Small intestine (tissue), 16 donors: ENCODE data around the gene CFAP298. TPM values are rescaled to one million over a fixed set of nuclear protein-coding genes. Genes with fewer than 3 reads are reported as not detected.
"Not testable (repeated sequence)": the region's sequence is repeated elsewhere in the genome, so short reads cannot be mapped to it uniquely, and the experiment has no call there.

Experiments
- DNase-seq, 2 donors: peaks; one replicate each; pipeline versions ENCODE4 v3.0.0 to v3.0.0-alpha.2; 2013
- FAIRE-seq: peaks from 2 replicates; lab custom pipeline; 2012; peaks lifted over from hg19 to GRCh38; lab: Jason Lieb, UNC
- H3K27ac ChIP-seq, 3 donors: one replicate each; pipeline ENCODE4 v1.5.1; 2013; ENCODE audit warnings: low read length in 2 of 3, mild to moderate bottlenecking in 2 of 3, control low read depth in 1 of 3, inconsistent platforms in 1 of 3, low read depth in 1 of 3, moderate library complexity in 1 of 3
- H3K27me3 ChIP-seq, 3 donors: one replicate each; pipeline ENCODE4 v1.6.1; 2013; ENCODE audit warnings: low read length in 3 of 3, inconsistent platforms in 1 of 3; ENCODE audit not compliant: control insufficient read depth in 3 of 3, insufficient read depth in 3 of 3
- H3K36me3 ChIP-seq, 3 donors: one replicate each; pipeline ENCODE4 v1.6.1; 2013; ENCODE audit warnings: low read length in 3 of 3, inconsistent platforms in 1 of 3, low read depth in 1 of 3, mild to moderate bottlenecking in 1 of 3, moderate library complexity in 1 of 3; ENCODE audit not compliant: control insufficient read depth in 3 of 3, insufficient read depth in 2 of 3
- H3K4me1 ChIP-seq, 3 donors: one replicate each; pipeline ENCODE4 v1.6.1; 2013; ENCODE audit warnings: low read length in 2 of 3, inconsistent platforms in 1 of 3, low read depth in 1 of 3, mild to moderate bottlenecking in 1 of 3, moderate library complexity in 1 of 3; ENCODE audit not compliant: control insufficient read depth in 3 of 3, insufficient read depth in 2 of 3
- H3K4me3 ChIP-seq, 3 donors: one replicate each; pipeline ENCODE4 v1.5.1; 2013; ENCODE audit warnings: low read length in 3 of 3, control low read depth in 1 of 3, inconsistent platforms in 1 of 3, low read depth in 1 of 3, mild to moderate bottlenecking in 1 of 3, moderate library complexity in 1 of 3
- H3K9me3 ChIP-seq, 2 donors: one replicate each; pipeline ENCODE4 v1.6.1; 2013; ENCODE audit warnings: low read depth in 1 of 2, low read length in 1 of 2; ENCODE audit not compliant: control insufficient read depth in 2 of 2, insufficient read depth in 1 of 2
- WGBS, 3 donors: extraction: QIAGEN DNeasy Blood & Tissue Kit; methylation state at CpG; one replicate each; pipeline ENCODE4 v1.1.7; 2013; 5-methylcytosine and 5-hydroxymethylcytosine counted together
- long read RNA-seq, 10 donors: transcript quantifications; one replicate each; lab custom pipeline, GENCODE V29; 2026
- polyA plus RNA-seq, 4 donors: library from polyadenylated mRNA; stranded (reverse) in 3 of 4; unstranded in 1 of 4; fragments of 200-250 nt in 3 of 4; fragments of 120-200 nt in 1 of 4; gene quantifications; one replicate each; pipeline versions ENCODE4 v1.2.1 to v1.2.3, GENCODE V29; 2013
- donor health status: healthy with polysubstance abuse.
- donor health status: control.
- donor health status: control.
- donor health status: Bipolar disorder and iron deficiency.
- donor health status: healthy.

Gene CFAP298, protein sequence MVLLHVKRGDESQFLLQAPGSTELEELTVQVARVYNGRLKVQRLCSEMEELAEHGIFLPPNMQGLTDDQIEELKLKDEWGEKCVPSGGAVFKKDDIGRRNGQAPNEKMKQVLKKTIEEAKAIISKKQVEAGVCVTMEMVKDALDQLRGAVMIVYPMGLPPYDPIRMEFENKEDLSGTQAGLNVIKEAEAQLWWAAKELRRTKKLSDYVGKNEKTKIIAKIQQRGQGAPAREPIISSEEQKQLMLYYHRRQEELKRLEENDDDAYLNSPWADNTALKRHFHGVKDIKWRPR
- 10 to 100 TPM; 29.5 to 51.1 (median 37.2) TPM for polyA plus RNA-seq
- long read RNA-seq, donor 1, transcript CFAP298-201 (7 exons, 1,692 nt), result major isoform, 20 of 53 reads
- long read RNA-seq, donor 1, transcript CFAP298-203 (5 exons, 2,503 nt), result minor isoform, 13 of 53 reads
- long read RNA-seq, donor 1, partial matches to known transcripts, result 19 of 53 reads
- long read RNA-seq, donor 1, other reads (novel, unspliced or antisense), result 0 of 53 reads
- long read RNA-seq, donor 2, transcript CFAP298-201 (7 exons, 1,692 nt), result major isoform, 5 of 7 reads
- long read RNA-seq, donor 2, partial matches to known transcripts, result 0 of 7 reads
- long read RNA-seq, donor 2, other reads (novel, unspliced or antisense), result 0 of 7 reads
- long read RNA-seq, donor 3, transcript CFAP298-201 (7 exons, 1,692 nt), result major isoform, 16 of 22 reads
- long read RNA-seq, donor 3, transcript CFAP298-203 (5 exons, 2,503 nt), result minor isoform, 6 of 22 reads
- long read RNA-seq, donor 3, partial matches to known transcripts, result 0 of 22 reads
- long read RNA-seq, donor 3, other reads (novel, unspliced or antisense), result 0 of 22 reads
- long read RNA-seq, donor 4, result 0 reads
- long read RNA-seq, donor 5, partial matches to known transcripts, result 0 of 5 reads
- long read RNA-seq, donor 5, other reads (novel, unspliced or antisense), result 0 of 5 reads
- long read RNA-seq, donor 6, transcript CFAP298-203 (5 exons, 2,503 nt), result major isoform, 8 of 18 reads
- long read RNA-seq, donor 6, transcript CFAP298-201 (7 exons, 1,692 nt), result major isoform, 8 of 18 reads
- long read RNA-seq, donor 6, partial matches to known transcripts, result 0 of 18 reads
- long read RNA-seq, donor 6, other reads (novel, unspliced or antisense), result 0 of 18 reads
- long read RNA-seq, donor 7, transcript CFAP298-201 (7 exons, 1,692 nt), result major isoform, 27 of 39 reads
- long read RNA-seq, donor 7, transcript CFAP298-203 (5 exons, 2,503 nt), result minor isoform, 8 of 39 reads
- long read RNA-seq, donor 7, partial matches to known transcripts, result 0 of 39 reads
- long read RNA-seq, donor 7, other reads (novel, unspliced or antisense), result 0 of 39 reads
- long read RNA-seq, donor 8, result 0 reads
- long read RNA-seq, donor 9, partial matches to known transcripts, result 0 of 4 reads
- long read RNA-seq, donor 9, other reads (novel, unspliced or antisense), result 0 of 4 reads
- long read RNA-seq, donor 10, transcript CFAP298-201 (7 exons, 1,692 nt), result major isoform, 15 of 33 reads
- long read RNA-seq, donor 10, transcript CFAP298-203 (5 exons, 2,503 nt), result minor isoform, 8 of 33 reads
- long read RNA-seq, donor 10, partial matches to known transcripts, result 9 of 33 reads
- long read RNA-seq, donor 10, other reads (novel, unspliced or antisense), result 0 of 33 reads

DNA sequence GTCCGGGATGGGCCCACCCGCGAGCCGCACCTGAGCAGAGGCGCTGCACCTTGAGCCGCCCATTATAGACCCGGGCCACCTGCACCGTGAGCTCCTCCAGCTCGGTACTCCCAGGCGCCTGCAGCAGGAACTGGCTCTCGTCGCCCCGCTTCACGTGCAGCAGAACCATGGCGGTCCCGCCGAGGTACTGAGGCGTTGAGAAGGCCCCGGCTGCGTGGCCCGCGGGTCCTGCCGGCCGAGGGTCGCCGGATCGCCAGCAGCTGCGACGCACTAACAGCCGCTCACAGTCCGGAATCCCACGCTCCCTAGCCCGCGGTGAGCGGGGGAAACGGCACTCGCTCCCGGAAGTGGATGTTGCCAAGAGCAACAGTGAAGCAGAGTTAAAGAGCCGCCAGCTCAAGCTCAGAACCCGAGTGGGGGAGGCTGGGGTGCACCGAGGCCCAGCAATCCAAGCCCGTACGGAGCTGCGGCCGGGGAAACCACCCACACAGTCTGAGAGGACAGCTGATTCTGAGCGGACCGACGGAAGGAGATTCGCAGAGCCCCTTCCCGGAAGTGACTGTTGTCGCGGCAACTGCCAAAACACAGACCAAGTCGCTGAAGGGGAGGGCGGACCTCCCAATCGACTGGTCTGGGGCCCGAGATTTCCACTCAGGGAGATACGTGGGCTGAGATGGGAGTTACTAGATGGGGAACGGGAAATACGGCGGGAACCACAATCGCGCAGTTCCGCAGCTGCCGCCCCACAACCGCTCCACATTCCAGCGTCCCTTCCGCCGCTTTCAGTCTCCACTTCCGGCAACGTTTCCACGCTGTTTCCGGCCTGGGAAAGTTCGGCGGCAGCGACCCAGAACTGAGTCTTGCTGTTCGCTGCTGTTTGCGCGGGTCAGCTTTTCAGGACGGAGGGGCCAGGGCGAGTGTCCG is at the start of gene CFAP298:
CFAP298 (minus strand) TSS at position 303 of the 924 bp plus-strand sequence; CDS start at position 169, 134 bp downstream.
- Histone ChIP-seq H3K36me3 (peaks cover 0 to 8% (median 4%) of the 10 kb centered on the region in 3 donors), H3K4me1 (no peaks in the 10 kb centered on the region), H3K9me3 (no peaks in the 10 kb centered on the region), H3K27me3 (peaks cover 0 to 2% (median 0%) of the 10 kb centered on the region in 3 donors), H3K27ac (peak within 1 kb of the TSS; percentile 56 to 92 (median 92)), H3K4me3 (peak within 1 kb of the TSS; percentile 71 to 98 (median 90))
- WGBS, 3 donors, result 0% methylated on average over 81 of the region's 81 CpGs
- FAIRE-seq, result no peak
- DNase-seq, result peak; percentile 83 to 97

DNA sequence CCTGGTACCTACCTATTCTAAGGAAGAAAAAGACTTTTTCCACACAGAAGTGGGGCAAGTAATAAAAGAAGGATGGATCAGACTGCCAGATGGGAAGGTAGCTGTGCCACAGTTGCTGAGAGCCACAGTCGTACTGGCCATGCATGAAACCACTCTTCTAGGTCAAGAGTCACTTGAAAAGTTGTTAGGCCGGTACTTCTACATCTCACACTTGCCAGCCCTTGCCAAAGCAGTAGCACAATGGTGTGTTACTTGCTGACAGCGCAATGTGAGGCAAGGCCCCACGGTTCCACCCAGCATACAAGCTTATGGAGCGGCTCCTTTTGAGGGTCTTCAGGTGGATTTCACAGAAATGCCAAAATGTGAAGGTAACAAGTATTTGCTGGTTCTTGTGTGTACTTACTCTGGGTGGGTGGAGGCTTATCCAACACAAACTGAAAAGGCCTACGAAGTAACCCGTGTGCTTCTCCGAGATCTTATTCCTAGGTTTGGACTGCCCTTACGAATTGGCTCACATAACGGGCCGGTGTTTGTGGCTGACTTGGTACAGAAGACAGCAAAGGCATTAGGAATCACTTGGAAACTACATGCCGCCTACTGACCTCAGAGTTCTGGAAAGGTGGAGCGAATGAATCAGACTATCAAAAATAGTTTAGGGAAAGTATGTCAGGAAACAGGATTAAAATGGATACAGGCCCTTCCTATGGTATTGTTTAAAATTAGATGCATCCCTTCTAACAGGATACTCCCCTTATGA is 49.0 kb upstream of the CFAP298 start:
- 89 to 96% (median 93%) methylated on average over 13 of the region's 13 CpGs for WGBS, 3 donors
- H3K27me3 ChIP-seq, H3K4me1 ChIP-seq, H3K27ac ChIP-seq, H3K4me3 ChIP-seq, FAIRE-seq, DNase-seq: not testable (repeated sequence)
- Histone ChIP-seq H3K9me3 (peaks cover 0 to 35% of the 10 kb centered on the region in 2 donors), H3K36me3 (peaks cover 8 to 31% (median 24%) of the 10 kb centered on the region in 3 donors)

DNA sequence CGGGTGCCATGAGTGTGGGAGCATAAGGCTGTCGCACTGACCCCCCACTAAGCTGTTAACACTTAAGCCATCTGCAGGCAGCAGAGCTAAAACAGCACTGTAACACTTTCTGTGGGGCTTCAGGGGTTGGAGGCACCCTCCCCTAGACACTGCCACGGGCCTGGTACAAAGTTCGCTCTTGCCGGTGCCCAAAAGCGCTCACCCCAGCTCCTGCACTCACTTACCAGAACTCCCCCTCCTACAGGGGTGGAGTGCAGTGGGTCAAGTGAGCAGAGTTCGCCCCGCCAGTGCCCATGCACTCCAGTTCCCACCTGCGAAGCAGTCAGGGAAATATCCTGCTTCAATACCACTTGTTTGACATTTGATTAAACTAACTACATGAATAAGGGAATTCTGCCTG is 46.3 kb upstream of the CFAP298 start:
- H3K4me3 ChIP-seq, result no peak overlapping the region
- H3K9me3 ChIP-seq, result peaks cover 0 to 19% of the 10 kb centered on the region in 2 donors
- WGBS, 3 donors, result 80 to 90% (median 80%) methylated on average over 9 of the region's 9 CpGs
- no peaks in the 10 kb centered on the region for H3K27me3 ChIP-seq
- H3K36me3 ChIP-seq, result peaks cover 2 to 29% (median 12%) of the 10 kb centered on the region in 3 donors
- FAIRE-seq, result no peak
- H3K27ac ChIP-seq, result no peak overlapping the region
- DNase-seq, result no peak
- no peaks in the 10 kb centered on the region for H3K4me1 ChIP-seq

DNA sequence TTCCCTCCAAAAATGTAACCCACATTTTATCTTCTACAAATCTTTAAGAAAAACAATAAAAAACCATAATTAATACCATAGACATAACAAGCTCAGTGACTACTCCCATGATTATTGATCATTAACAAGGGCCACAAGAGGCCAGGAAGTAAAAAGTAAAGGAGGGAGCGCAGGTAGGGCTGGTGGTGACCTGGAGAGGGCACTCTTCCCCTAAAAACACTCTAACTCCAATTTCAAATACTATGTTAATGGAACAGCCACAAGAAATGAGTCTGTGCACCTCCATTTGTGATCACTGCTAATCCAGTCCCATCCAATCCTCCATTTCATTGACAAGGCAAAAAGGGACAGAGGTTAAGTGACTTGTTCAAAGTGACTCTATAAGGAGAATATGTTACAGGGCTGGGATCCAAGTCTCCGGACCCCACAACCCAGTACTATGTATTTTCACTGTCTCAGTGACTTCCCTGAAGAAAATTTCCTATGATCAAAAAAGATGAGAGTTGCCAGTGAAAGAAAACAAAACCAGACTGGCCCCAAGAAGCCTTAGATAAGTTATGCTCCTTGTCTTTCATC is 41.2 kb upstream of the CFAP298 start:
- DNase-seq (peak; percentile 64 to 68), FAIRE-seq (no peak)
- WGBS, 3 donors, result 57 to 80% (median 61%) methylated on average over 2 of the region's 2 CpGs
- Histone ChIP-seq H3K27me3 (no peaks in the 10 kb centered on the region), H3K9me3 (peaks cover 0 to 4% of the 10 kb centered on the region in 2 donors), H3K36me3 (peaks cover 2 to 12% (median 8%) of the 10 kb centered on the region in 3 donors), H3K4me1 (no peaks in the 10 kb centered on the region), H3K4me3 (no peak overlapping the region), H3K27ac (no peak overlapping the region)

DNA sequence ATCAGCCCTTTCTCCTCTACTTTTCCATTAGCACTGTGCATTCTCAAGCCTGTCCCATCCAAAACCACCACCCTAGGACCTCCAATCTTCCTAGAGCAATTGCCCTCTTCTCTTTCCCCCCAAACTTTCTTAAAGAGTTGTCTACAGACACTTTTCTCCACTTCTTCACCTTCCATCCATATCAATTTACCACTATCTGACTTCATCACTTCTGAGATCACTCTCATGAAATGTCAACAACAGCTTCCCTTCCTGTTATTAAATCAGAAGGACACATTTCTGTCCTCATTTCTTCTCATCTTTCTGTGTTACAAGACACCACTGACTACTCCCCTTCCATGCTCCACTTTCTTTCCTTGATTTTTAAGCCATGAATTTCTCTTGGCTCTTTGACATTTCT is 36.0 kb upstream of the CFAP298 start:
- Histone ChIP-seq H3K27me3 (no peaks in the 10 kb centered on the region), H3K4me3 (no peak overlapping the region), H3K9me3 (no peaks in the 10 kb centered on the region), H3K27ac (no peak overlapping the region), H3K36me3 (peaks cover 1 to 16% (median 6%) of the 10 kb centered on the region in 3 donors), H3K4me1 (no peaks in the 10 kb centered on the region)
- FAIRE-seq (no peak), DNase-seq (no peak)

DNA sequence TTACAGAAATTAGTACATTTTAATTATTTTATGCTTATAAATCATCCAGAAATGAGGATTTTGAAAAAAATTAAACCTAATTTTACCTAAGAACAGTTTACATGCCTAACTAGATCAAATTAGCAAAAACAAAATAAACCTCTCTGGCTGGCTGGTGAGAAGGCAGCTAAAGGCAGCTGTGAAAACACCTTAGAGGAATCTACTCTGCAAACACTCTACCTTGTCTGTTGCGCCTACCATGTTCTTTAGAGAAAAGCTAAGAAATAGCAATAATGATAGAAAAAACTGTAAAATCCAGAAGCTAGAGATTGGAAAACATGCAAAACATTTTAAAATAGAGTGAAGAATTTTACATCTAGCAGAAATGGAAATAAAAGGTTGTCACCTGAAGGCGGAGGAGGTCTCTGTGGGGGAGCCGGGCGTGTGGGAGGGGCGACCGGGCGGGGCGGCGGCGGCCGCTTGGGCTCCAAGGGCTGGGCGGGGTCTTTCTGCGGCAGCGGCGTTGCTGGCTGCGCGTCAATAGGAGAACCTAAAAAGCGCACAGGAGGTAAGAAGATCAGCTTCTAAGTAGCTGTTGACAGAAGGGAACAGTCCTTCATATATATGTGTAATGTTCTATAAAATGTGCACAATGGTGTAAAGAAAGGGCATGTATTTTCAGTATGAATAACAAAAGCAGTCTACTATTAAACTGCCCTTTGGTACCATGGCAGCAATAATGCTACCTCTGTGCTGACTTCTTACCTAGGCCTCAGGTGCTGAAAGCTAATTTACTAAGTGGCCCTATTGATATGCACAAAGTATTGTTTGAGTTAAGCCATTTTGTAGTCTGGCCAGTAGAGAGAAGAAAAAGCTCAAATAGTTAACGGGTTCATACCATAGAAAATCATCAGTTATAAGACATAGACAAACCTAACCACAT is 33.3 kb upstream of the CFAP298 start:
- H3K27me3 ChIP-seq, result no peaks in the 10 kb centered on the region
- H3K4me1 ChIP-seq, result no peaks in the 10 kb centered on the region
- WGBS, 3 donors, result 73 to 93% (median 83%) methylated on average over 19 of the region's 19 CpGs
- DNase-seq (peak in 1 of 2 donors; percentile 24), FAIRE-seq (no peak)
- no peak overlapping the region for H3K4me3 ChIP-seq
- peaks cover 2 to 24% (median 7%) of the 10 kb centered on the region in 3 donors for H3K36me3 ChIP-seq
- no peaks in the 10 kb centered on the region for H3K9me3 ChIP-seq
- no peak overlapping the region for H3K27ac ChIP-seq
